Activated CD8-positive, alpha-beta T cell treated with anti-CD3 and anti-CD28 coated beads for 36 hours (primary cell): ENCODE results near the gene ACTR1A. TPM values are rescaled to one million over a fixed set of nuclear protein-coding genes. Genes with fewer than 3 reads are reported as not detected.
"Not testable (repeated sequence)": the region's sequence is repeated elsewhere in the genome, so short reads cannot be mapped to it uniquely, and the experiment has no call there.

Experiments
- ATAC-seq: fragments of 200-7000 bp; cut with Tn5 transposase; one replicate; pipeline ENCODE4 v1.10.0; 2021; ENCODE audit warnings: mild to moderate bottlenecking, moderate library complexity
- CTCF ChIA-PET: fragments of 350-600 bp; sonication (Branson Sonifier 250); formaldehyde crosslinking; loops from one replicate; lab custom pipeline; 2021; ENCODE audit warnings: antibody characterized with exemption; lab: Charles Lee
- POLR2A ChIA-PET: fragments of 350-600 bp; sonication (Branson Sonifier 250); formaldehyde crosslinking; loops from one replicate; lab custom pipeline; 2021; ENCODE audit warnings: antibody characterized with exemption; lab: Charles Lee
- DNase-seq: peaks from one replicate; pipeline ENCODE4 v3.0.0-alpha.2; 2020
- H3K27ac Mint-ChIP-seq: one replicate; pipeline ENCODE4 v1.8.0; 2021; ENCODE audit warnings: mild to moderate bottlenecking, mixed read lengths
- H3K27me3 Mint-ChIP-seq: one replicate; pipeline ENCODE4 v1.8.0; 2021; ENCODE audit warnings: mixed read lengths
- H3K36me3 Mint-ChIP-seq: one replicate; pipeline ENCODE4 v1.8.0; 2021; ENCODE audit warnings: low read depth, mixed read lengths
- H3K4me1 Mint-ChIP-seq: one replicate; pipeline ENCODE4 v1.8.0; 2021; ENCODE audit warnings: low read depth, mixed read lengths
- H3K4me3 Mint-ChIP-seq: one replicate; pipeline ENCODE4 v1.8.0; 2021; ENCODE audit warnings: mild to moderate bottlenecking, moderate library complexity, mixed read lengths
- H3K9me3 Mint-ChIP-seq: one replicate; pipeline ENCODE4 v1.8.0; 2021; ENCODE audit warnings: mixed read lengths
- intact Hi-C: fragments of 100-400 bp; cut with micrococcal nuclease; formaldehyde crosslinking; loops from one replicate; pipeline ENCODE4 v1.10.0; 2022
- total RNA-seq, 2 experiments: library from RNA; stranded (reverse); gene quantifications; one replicate each; pipeline ENCODE4 v1.2.3, GENCODE V29; 2021
- TF ChIP-seq, protein P1 (sequence below): fragments of 200-600 bp; IDR thresholded peaks from one replicate; pipeline ENCODE4 v1.8.0; 2022; ENCODE audit warnings: antibody characterized with exemption, mild to moderate bottlenecking

Gene ACTR1A
- total RNA-seq, 2 experiments from 2014 or later, result 47.1 to 51.3 TPM

GRCh38 chr10:102455893-102456471, 46.5 kb downstream of the ACTR1A start:
- TF ChIP-seq, protein P1, sequence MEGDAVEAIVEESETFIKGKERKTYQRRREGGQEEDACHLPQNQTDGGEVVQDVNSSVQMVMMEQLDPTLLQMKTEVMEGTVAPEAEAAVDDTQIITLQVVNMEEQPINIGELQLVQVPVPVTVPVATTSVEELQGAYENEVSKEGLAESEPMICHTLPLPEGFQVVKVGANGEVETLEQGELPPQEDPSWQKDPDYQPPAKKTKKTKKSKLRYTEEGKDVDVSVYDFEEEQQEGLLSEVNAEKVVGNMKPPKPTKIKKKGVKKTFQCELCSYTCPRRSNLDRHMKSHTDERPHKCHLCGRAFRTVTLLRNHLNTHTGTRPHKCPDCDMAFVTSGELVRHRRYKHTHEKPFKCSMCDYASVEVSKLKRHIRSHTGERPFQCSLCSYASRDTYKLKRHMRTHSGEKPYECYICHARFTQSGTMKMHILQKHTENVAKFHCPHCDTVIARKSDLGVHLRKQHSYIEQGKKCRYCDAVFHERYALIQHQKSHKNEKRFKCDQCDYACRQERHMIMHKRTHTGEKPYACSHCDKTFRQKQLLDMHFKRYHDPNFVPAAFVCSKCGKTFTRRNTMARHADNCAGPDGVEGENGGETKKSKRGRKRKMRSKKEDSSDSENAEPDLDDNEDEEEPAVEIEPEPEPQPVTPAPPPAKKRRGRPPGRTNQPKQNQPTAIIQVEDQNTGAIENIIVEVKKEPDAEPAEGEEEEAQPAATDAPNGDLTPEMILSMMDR, result no peak
- Mint-ChIP-seq H3K27me3 (no peaks in the 10 kb centered on the region), H3K4me1 (peaks cover 23% of the 10 kb centered on the region), H3K4me3 (no peak overlapping the region), H3K36me3 (peaks cover 37% of the 10 kb centered on the region), H3K27ac (peak overlapping the region; percentile 75), H3K9me3 (no peaks in the 10 kb centered on the region)
- DNase-seq (no peak), ATAC-seq (no peak)
- CTCF ChIA-PET, result interaction anchor here (0.6 to 0.9 kb wide), 3 partner anchors 9 to 742 kb away, joined by 3 to 6 read pairs (median 3); no protein-coding TSS in a partner anchor
- POLR2A ChIA-PET, result interaction anchor here (0.6 to 1.3 kb wide), 2 partner anchors 9 to 23 kb away, joined by 3 to 4 read pairs; no protein-coding TSS in a partner anchor
- intact Hi-C loops, result no loop called here

DNA sequence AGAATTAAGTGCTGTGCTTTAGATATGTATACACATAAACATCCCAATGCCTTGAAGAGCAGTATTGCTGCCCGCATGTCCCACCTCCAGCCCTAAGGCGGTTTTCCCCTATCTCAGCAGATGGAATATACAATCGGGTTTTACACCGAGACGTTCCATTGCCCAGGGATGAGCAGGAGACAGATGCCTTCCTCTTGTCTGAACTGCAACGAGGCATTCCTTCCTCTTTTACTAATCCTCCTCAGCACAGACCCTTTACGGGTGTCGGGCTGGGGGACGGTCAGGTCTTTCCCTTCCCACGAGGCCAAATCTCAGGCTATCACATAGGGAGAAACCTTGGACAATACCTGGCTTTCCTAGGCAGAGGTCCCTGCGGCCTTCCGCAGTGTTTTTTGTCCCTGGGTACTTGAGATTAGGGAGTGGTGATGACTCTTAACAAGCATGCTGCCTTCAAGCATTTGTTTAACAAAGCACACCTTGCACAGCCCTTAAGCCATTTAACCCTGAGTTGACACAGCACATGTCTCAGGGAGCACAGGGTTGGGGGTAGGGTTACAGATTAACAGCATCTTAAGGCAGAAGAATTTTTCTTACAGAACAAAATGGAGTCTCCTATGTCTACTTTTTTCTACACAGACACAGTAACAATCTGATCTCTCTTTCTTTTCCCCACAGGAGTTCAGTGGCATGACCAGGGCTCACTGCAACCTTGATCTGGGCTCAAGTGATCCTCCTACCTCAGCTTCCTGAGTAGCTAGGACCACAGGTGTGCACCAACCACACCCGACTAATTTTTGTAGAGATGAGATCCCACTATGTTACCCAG, 47.6 kb downstream of the ACTR1A start:
- peak overlapping the region; percentile 80 for H3K27ac Mint-ChIP-seq
- H3K36me3 Mint-ChIP-seq, result peaks cover 37% of the 10 kb centered on the region
- peaks cover 18% of the 10 kb centered on the region for H3K4me1 Mint-ChIP-seq
- ATAC-seq, CTCF ChIA-PET, intact Hi-C loops, H3K27me3 Mint-ChIP-seq, POLR2A ChIA-PET, DNase-seq, H3K4me3 Mint-ChIP-seq, H3K9me3 Mint-ChIP-seq: not testable (repeated sequence)

GRCh38 chr10:102453502-102453901, 49.0 kb downstream of the ACTR1A start:
- POLR2A ChIA-PET, result interaction anchor here (0.6 to 6.4 kb wide), 7 partner anchors 8 to 59 kb away, joined by 3 to 102 read pairs (median 49); partner anchors contain the start of genes CUEDC2, FBXL15 and NFKB2
- Mint-ChIP-seq H3K27ac (peak overlapping the region; percentile 87), H3K4me1 (peaks cover 26% of the 10 kb centered on the region), H3K27me3 (no peaks in the 10 kb centered on the region), H3K4me3 (no peak overlapping the region), H3K9me3 (no peaks in the 10 kb centered on the region), H3K36me3 (peaks cover 37% of the 10 kb centered on the region)
- ATAC-seq (no peak), DNase-seq (no peak)
- CTCF ChIA-PET, result interaction anchor here (0.6 to 4.9 kb wide), 7 partner anchors 8 to 223 kb away, joined by 3 to 32 read pairs (median 3); no protein-coding TSS in a partner anchor
- intact Hi-C loops, result no loop called here
- TF ChIP-seq, protein P1, result no peak

- H3K4me1 Mint-ChIP-seq, result peaks cover 26% of the 10 kb centered on the region
- POLR2A ChIA-PET, result interaction anchor here (0.6 to 6.4 kb wide), 9 partner anchors 9 to 58 kb away, joined by 3 to 102 read pairs (median 7); partner anchors contain the start of genes CUEDC2, FBXL15 and NFKB2
- intact Hi-C loops, result no loop called here
- TF ChIP-seq, protein P1, result no peak
- ATAC-seq, result peak; percentile 61
- DNase-seq, result peak; percentile 90
- no peaks in the 10 kb centered on the region for H3K27me3 Mint-ChIP-seq
- CTCF ChIA-PET, result interaction anchor here (0.6 to 5.0 kb wide), 8 partner anchors 9 to 222 kb away, joined by 3 to 34 read pairs (median 24); partner anchors contain the start of genes CUEDC2 and FBXL15
- H3K9me3 Mint-ChIP-seq, result no peaks in the 10 kb centered on the region
- peak overlapping the region; percentile 87 for H3K27ac Mint-ChIP-seq
- peaks cover 37% of the 10 kb centered on the region for H3K36me3 Mint-ChIP-seq
- peak overlapping the region; percentile 87 for H3K4me3 Mint-ChIP-seq
Measured at GRCh38 chr10:102452672-102453340, 49.7 kb downstream of the ACTR1A start.
